Activated T-helper 2 cell treated with anti-CD3 and anti-CD28 coated beads, Interferon-gamma antibody, Interleukin-2, Interleukin-4, amounts not matched to agents 10 μg/mL and 5 μg/mL and 100 μg/mL, durations not matched to agents 14 hours and 24 hours and 36 hours (primary cell): ENCODE data around the gene SLC25A47. TPM values are rescaled to one million over a fixed set of nuclear protein-coding genes. Genes with fewer than 3 reads are reported as not detected.
A peak's percentile ranks its signal among the peaks of the same experiment; 100 is the strongest.
"Not testable (repeated sequence)": the region's sequence is repeated elsewhere in the genome, so short reads cannot be mapped to it uniquely, and the experiment has no call there.

Source experiments
- DNase-seq: peaks from one replicate; pipeline ENCODE4 v3.0.0; 2021; ENCODE audit warnings: low spot score
- H3K27ac Mint-ChIP-seq: one replicate; pipeline ENCODE4 v1.8.0; 2021; ENCODE audit warnings: mixed read lengths
- H3K27me3 Mint-ChIP-seq: one replicate; pipeline ENCODE4 v1.8.0; 2021; ENCODE audit warnings: low read depth, mixed read lengths
- H3K36me3 Mint-ChIP-seq: one replicate; pipeline ENCODE4 v1.8.0; 2021; ENCODE audit warnings: low read depth, mixed read lengths
- H3K4me1 Mint-ChIP-seq: one replicate; pipeline ENCODE4 v1.8.0; 2021; ENCODE audit warnings: low read depth, mixed read lengths
- H3K4me3 Mint-ChIP-seq: one replicate; pipeline ENCODE4 v1.8.0; 2021; ENCODE audit warnings: low read depth, mild to moderate bottlenecking, moderate library complexity, mixed read lengths
- H3K9me3 Mint-ChIP-seq: one replicate; pipeline ENCODE4 v1.8.0; 2021; ENCODE audit warnings: mixed read lengths
- intact Hi-C: fragments of 100-400 bp; cut with micrococcal nuclease; formaldehyde crosslinking; loops from one replicate; pipeline ENCODE4 v1.15.1; 2023
- total RNA-seq: library from RNA; stranded (reverse); gene quantifications from 2 replicates; pipeline ENCODE4 v1.2.3, GENCODE V29; 2022

The SLC25A47 gene
- total RNA-seq, 1 donor from 2014 or later = not detected

GRCh38 chr14:100303179-100303578, 20.0 kb upstream of the SLC25A47 start:
- peaks cover 18% of the 10 kb centered on the region for H3K4me1 Mint-ChIP-seq
- no peak overlapping the region for H3K27ac Mint-ChIP-seq
- peaks cover 8% of the 10 kb centered on the region for H3K27me3 Mint-ChIP-seq
- no peak overlapping the region for H3K4me3 Mint-ChIP-seq
- DNase-seq = no peak
- H3K36me3 Mint-ChIP-seq = no peaks in the 10 kb centered on the region
- H3K9me3 Mint-ChIP-seq = no peaks in the 10 kb centered on the region
- intact Hi-C loops = no loop called here

GRCh38 chr14:100303925-100304324, 19.2 kb upstream of the SLC25A47 start:
- H3K27ac Mint-ChIP-seq = no peak overlapping the region
- no peak for DNase-seq
- H3K36me3 Mint-ChIP-seq = no peaks in the 10 kb centered on the region
- no peaks in the 10 kb centered on the region for H3K9me3 Mint-ChIP-seq
- H3K4me3 Mint-ChIP-seq = no peak overlapping the region
- intact Hi-C loops = loop anchor here (2.0 kb wide), 1 partner anchor 71 kb away; a partner anchor contains a TSS
- H3K4me1 Mint-ChIP-seq = peaks cover 20% of the 10 kb centered on the region
- H3K27me3 Mint-ChIP-seq = peaks cover 13% of the 10 kb centered on the region

GRCh38 chr14:100304825-100305323, 18.3 kb upstream of the SLC25A47 start:
- peaks cover 17% of the 10 kb centered on the region for H3K27me3 Mint-ChIP-seq
- no peaks in the 10 kb centered on the region for H3K9me3 Mint-ChIP-seq
- H3K4me3 Mint-ChIP-seq = peak overlapping the region; percentile 82
- intact Hi-C loops = loop anchor here (2.0 kb wide), 1 partner anchor 70 kb away; a partner anchor contains a TSS
- H3K4me1 Mint-ChIP-seq = peaks cover 20% of the 10 kb centered on the region
- peak overlapping the region; percentile 12 for H3K27ac Mint-ChIP-seq
- H3K36me3 Mint-ChIP-seq = no peaks in the 10 kb centered on the region
- no peak for DNase-seq

GRCh38 chr14:100305324-100306100, 17.6 kb upstream of the SLC25A47 start:
- intact Hi-C loops = loop anchor here (1.0 to 2.0 kb wide), 2 partner anchors 20 to 69 kb away; a partner anchor contains a TSS
- DNase-seq = peak; percentile 50
- Mint-ChIP-seq H3K27ac (no peak overlapping the region), H3K36me3 (no peaks in the 10 kb centered on the region), H3K4me1 (peaks cover 20% of the 10 kb centered on the region), H3K9me3 (no peaks in the 10 kb centered on the region), H3K27me3 (peaks cover 17% of the 10 kb centered on the region), H3K4me3 (peak overlapping the region; percentile 82)

- Mint-ChIP-seq H3K27ac (no peak within 1 kb of the TSS), H3K36me3 (no peaks in the 10 kb centered on the region), H3K4me3 (peak within 1 kb of the TSS; percentile 82), H3K4me1 (peaks cover 20% of the 10 kb centered on the region), H3K27me3 (peaks cover 17% of the 10 kb centered on the region), H3K9me3 (no peaks in the 10 kb centered on the region)
- intact Hi-C loops = loop anchor here (1.0 kb wide), 1 partner anchor 21 kb away; no protein-coding TSS in a partner anchor
- DNase-seq = peak; percentile 69
Measured at GRCh38 chr14:100306101-100306997, 16.8 kb upstream of the SLC25A47 start, which contains the start of gene SLC25A29. Gene SLC25A29, minus strand, starts transcription at chr14:100306444. Its CDS starts 212 bp downstream, at chr14:100306232.

- H3K27ac Mint-ChIP-seq = no peak overlapping the region
- H3K36me3 Mint-ChIP-seq = no peaks in the 10 kb centered on the region
- H3K4me3 Mint-ChIP-seq = peak overlapping the region; percentile 73
- intact Hi-C loops = loop anchor here (1.0 kb wide), 1 partner anchor 22 kb away; no protein-coding TSS in a partner anchor
- peaks cover 17% of the 10 kb centered on the region for H3K27me3 Mint-ChIP-seq
- peaks cover 20% of the 10 kb centered on the region for H3K4me1 Mint-ChIP-seq
- no peak for DNase-seq
- H3K9me3 Mint-ChIP-seq = no peaks in the 10 kb centered on the region
Measured at GRCh38 chr14:100306998-100307765, 16.0 kb upstream of the SLC25A47 start.

- Mint-ChIP-seq H3K27ac (no peak overlapping the region), H3K36me3 (no peaks in the 10 kb centered on the region), H3K9me3 (no peaks in the 10 kb centered on the region), H3K4me3 (peak overlapping the region; percentile 73), H3K4me1 (peaks cover 16% of the 10 kb centered on the region), H3K27me3 (peaks cover 22% of the 10 kb centered on the region)
- intact Hi-C loops = no loop called here
- DNase-seq = no peak
Measured at GRCh38 chr14:100307766-100308426, 15.2 kb upstream of the SLC25A47 start.

- DNase-seq, intact Hi-C loops, H3K36me3 Mint-ChIP-seq, H3K27ac Mint-ChIP-seq, H3K9me3 Mint-ChIP-seq, H3K4me3 Mint-ChIP-seq: not testable (repeated sequence)
- Mint-ChIP-seq H3K4me1 (peaks cover 12% of the 10 kb centered on the region), H3K27me3 (peaks cover 22% of the 10 kb centered on the region)
Measured at GRCh38 chr14:100308427-100308792, 14.7 kb upstream of the SLC25A47 start.

- H3K9me3 Mint-ChIP-seq = no peaks in the 10 kb centered on the region
- H3K27ac Mint-ChIP-seq = no peak overlapping the region
- H3K27me3 Mint-ChIP-seq = peaks cover 22% of the 10 kb centered on the region
- no peak for DNase-seq
- intact Hi-C loops = no loop called here
- peaks cover 12% of the 10 kb centered on the region for H3K4me1 Mint-ChIP-seq
- no peak overlapping the region for H3K4me3 Mint-ChIP-seq
- H3K36me3 Mint-ChIP-seq = no peaks in the 10 kb centered on the region
Measured at GRCh38 chr14:100309028-100309737, 14.0 kb upstream of the SLC25A47 start.

- H3K9me3 Mint-ChIP-seq, intact Hi-C loops, H3K4me3 Mint-ChIP-seq, H3K27ac Mint-ChIP-seq, H3K36me3 Mint-ChIP-seq, DNase-seq, H3K4me1 Mint-ChIP-seq: not testable (repeated sequence)
- H3K27me3 Mint-ChIP-seq = peaks cover 18% of the 10 kb centered on the region
Measured at GRCh38 chr14:100312110-100312876, 10.8 kb upstream of the SLC25A47 start.
